ENCODE data around the gene GNAO1. TPM values are rescaled to one million over a fixed set of nuclear protein-coding genes. Genes with fewer than 3 reads are reported as not detected.

GNAO1 gene
- total RNA-seq, 1 experiment from 2014 or later, result under 0.01 TPM

GRCh38 chr16:56331915-56332314 is 140.6 kb downstream of the GNAO1 start:
- DNase-seq (ENCODE audit: low read depth), result no peak

GRCh38 chr16:56332464-56333079 is 141.3 kb downstream of the GNAO1 start:
- DNase-seq (ENCODE audit: low read depth), result peak; percentile 70

- DNase-seq (ENCODE audit: low read depth), result no peak
Measured at GRCh38 chr16:56334761-56335160, 143.5 kb downstream of the GNAO1 start.

- no peak for DNase-seq (ENCODE audit: low read depth)
Measured at GRCh38 chr16:56336071-56336688, 144.9 kb downstream of the GNAO1 start.

GRCh38 chr16:56336711-56337110 is 145.4 kb downstream of the GNAO1 start:
- DNase-seq (ENCODE audit: low read depth), result peak; percentile 7

GRCh38 chr16:56337131-56337857 is 146.0 kb downstream of the GNAO1 start:
- no peak for DNase-seq (ENCODE audit: low read depth)

- no peak for DNase-seq (ENCODE audit: low read depth)
Measured at GRCh38 chr16:56337858-56338325, 146.6 kb downstream of the GNAO1 start.

- no peak for DNase-seq (ENCODE audit: low read depth)
Measured at GRCh38 chr16:56338566-56339318, 147.5 kb downstream of the GNAO1 start.

GRCh38 chr16:56339431-56340195 is 148.3 kb downstream of the GNAO1 start:
- DNase-seq (ENCODE audit: low read depth), result no peak

GRCh38 chr16:56340416-56340815 is 149.1 kb downstream of the GNAO1 start:
- DNase-seq (ENCODE audit: low read depth), result no peak

- no peak for DNase-seq (ENCODE audit: low read depth)
Measured at GRCh38 chr16:56340864-56341365, 149.6 kb downstream of the GNAO1 start.

GRCh38 chr16:56341656-56342399 is 150.5 kb downstream of the GNAO1 start:
- peak; percentile 49 for DNase-seq (ENCODE audit: low read depth)

- peak; percentile 9 for DNase-seq (ENCODE audit: low read depth)
Measured at GRCh38 chr16:56343661-56344517, 152.6 kb downstream of the GNAO1 start.

- DNase-seq (ENCODE audit: low read depth), result no peak
Measured at GRCh38 chr16:56344518-56345405, 153.5 kb downstream of the GNAO1 start.

GRCh38 chr16:56345406-56346050 is 154.2 kb downstream of the GNAO1 start:
- DNase-seq (ENCODE audit: low read depth), result no peak

- no peak for DNase-seq (ENCODE audit: low read depth)
Measured at GRCh38 chr16:56346131-56346890, 155.0 kb downstream of the GNAO1 start.

- no peak for DNase-seq (ENCODE audit: low read depth)
Measured at GRCh38 chr16:56347166-56347565, 155.9 kb downstream of the GNAO1 start.
